BE2C (cell line): ENCODE data around the gene MYCN. TPM values are rescaled to one million over a fixed set of nuclear protein-coding genes. Genes with fewer than 3 reads are reported as not detected.

Experiments
- DNase-seq: peaks from one replicate; pipeline ENCODE4 v3.0.0-alpha.2; 2020
- H3K27me3 ChIP-seq: fragments of 250-450 bp; sonication (Bioruptor Pico); 2 replicates; pipeline ENCODE4 v1.5.1; 2020; ENCODE audit warnings: mild to moderate bottlenecking
- H3K36me3 ChIP-seq: fragments of 250-450 bp; sonication (Bioruptor Pico); 2 replicates; pipeline ENCODE4 v1.5.1; 2020; ENCODE audit warnings: mild to moderate bottlenecking
- H3K4me1 ChIP-seq: fragments of 250-450 bp; sonication (Bioruptor Pico); 2 replicates; pipeline ENCODE4 v1.5.1; 2020
- H3K4me3 ChIP-seq: 2 replicates; pipeline ENCODE4 v1.5.1; 2011; ENCODE audit warnings: low read depth, low read length
- H3K9me3 ChIP-seq: fragments of 250-450 bp; sonication (Bioruptor Pico); 2 replicates; pipeline ENCODE4 v1.5.1; 2020
- CTCF ChIP-seq: IDR thresholded peaks from 2 replicates; pipeline ENCODE4 v1.5.1; 2012; ENCODE audit warnings: mild to moderate bottlenecking, low read depth, low read length
- polyA plus RNA-seq: library from polyadenylated mRNA; unstranded; fragments of >200 nt; gene quantifications from one replicate; pipeline ENCODE4 v1.2.1, GENCODE V29; 2012; ENCODE audit warnings: low read depth, missing spikeins; ENCODE audit not compliant: insufficient read length, insufficient read depth

MYCN gene
- polyA plus RNA-seq, result 1,296 TPM

GRCh38 chr2:15939854-15940660 is at the start of gene MYCN:
TSS of gene MYCN (plus strand) at chr2:15940550. CDS start at chr2:15942065, 1,515 bp downstream.
- peak within 1 kb of the TSS; percentile 0 for H3K4me3 ChIP-seq
- no peak for TF ChIP-seq CTCF
- H3K36me3 ChIP-seq, result peaks cover 28% of the 10 kb centered on the region
- peaks cover 64% of the 10 kb centered on the region for H3K27me3 ChIP-seq
- peaks cover 5% of the 10 kb centered on the region; the same call in 1 of the 2 replicates for H3K9me3 ChIP-seq
- peak; percentile 100 for DNase-seq
- H3K4me1 ChIP-seq, result peaks cover 22% of the 10 kb centered on the region

- Histone ChIP-seq H3K4me1 (no peaks in the 10 kb centered on the region), H3K9me3 (no peaks in the 10 kb centered on the region), H3K36me3 (no peaks in the 10 kb centered on the region), H3K4me3 (no peak overlapping the region), H3K27me3 (no peaks in the 10 kb centered on the region)
- TF ChIP-seq CTCF, result no peak
- peak; percentile 28 for DNase-seq
Observed at GRCh38 chr2:15890936-15891905, 49.1 kb upstream of the MYCN start.

GRCh38 chr2:15892151-15892880 is 48.0 kb upstream of the MYCN start:
- no peaks in the 10 kb centered on the region for H3K4me1 ChIP-seq
- no peaks in the 10 kb centered on the region for H3K27me3 ChIP-seq
- no peak overlapping the region for H3K4me3 ChIP-seq
- no peak for DNase-seq
- H3K9me3 ChIP-seq, result no peaks in the 10 kb centered on the region
- no peaks in the 10 kb centered on the region for H3K36me3 ChIP-seq
- no peak for TF ChIP-seq CTCF

- no peak for DNase-seq
- Histone ChIP-seq H3K4me3 (no peak overlapping the region), H3K36me3 (no peaks in the 10 kb centered on the region), H3K27me3 (no peaks in the 10 kb centered on the region), H3K9me3 (no peaks in the 10 kb centered on the region), H3K4me1 (no peaks in the 10 kb centered on the region)
- TF ChIP-seq CTCF, result no peak
Observed at GRCh38 chr2:15893085-15893484, 47.3 kb upstream of the MYCN start.

- no peak for TF ChIP-seq CTCF
- no peaks in the 10 kb centered on the region for H3K36me3 ChIP-seq
Observed at GRCh38 chr2:15893689-15894480, 46.5 kb upstream of the MYCN start.

More at GRCh38 chr2:15893689-15894480, 46.5 kb upstream of the MYCN start:
- H3K27me3 ChIP-seq, result no peaks in the 10 kb centered on the region
- no peaks in the 10 kb centered on the region for H3K9me3 ChIP-seq
- H3K4me3 ChIP-seq, result no peak overlapping the region
- DNase-seq, result no peak
- no peaks in the 10 kb centered on the region for H3K4me1 ChIP-seq
